Endodermal cell (in vitro differentiated cells): ENCODE measurements around the gene AP1G2. TPM values are rescaled to one million over a fixed set of nuclear protein-coding genes. Genes with fewer than 3 reads are reported as not detected.

Experiments used
- DNase-seq: peaks from one replicate; pipeline ENCODE4 v3.0.0-alpha.2; 2017
- H3K27ac ChIP-seq: 2 replicates; pipeline ENCODE4 v1.5.1; 2013; ENCODE audit warnings: mild to moderate bottlenecking, low read depth, low read length, moderate library complexity
- H3K27me3 ChIP-seq: 2 replicates; pipeline ENCODE4 v1.6.1; 2013; ENCODE audit warnings: mild to moderate bottlenecking, low read length, moderate library complexity; ENCODE audit not compliant: insufficient read depth, control insufficient read depth, poor library complexity, severe bottlenecking
- H3K36me3 ChIP-seq: 2 replicates; pipeline ENCODE4 v1.7.0; 2013; ENCODE audit warnings: mild to moderate bottlenecking, low read length, moderate library complexity; ENCODE audit not compliant: control insufficient read depth, insufficient read depth
- H3K4me1 ChIP-seq: one replicate; pipeline ENCODE4 v1.7.0; 2013; ENCODE audit warnings: low read length; ENCODE audit not compliant: control insufficient read depth, insufficient read depth
- H3K4me3 ChIP-seq: 2 replicates; pipeline ENCODE4 v1.5.1; 2013; ENCODE audit warnings: mild to moderate bottlenecking, low read length, moderate library complexity
- H3K9ac ChIP-seq: 2 replicates; pipeline ENCODE4 v1.6.1; 2013; ENCODE audit warnings: mild to moderate bottlenecking, low read length, moderate library complexity; ENCODE audit not compliant: poor library complexity, severe bottlenecking; ENCODE audit errors: extremely low read depth
- H3K9me3 ChIP-seq: 2 replicates; pipeline ENCODE4 v1.6.1; 2013; ENCODE audit warnings: mild to moderate bottlenecking, low read length, moderate library complexity; ENCODE audit not compliant: control insufficient read depth
- H3K27ac Mint-ChIP-seq: 2 replicates; pipeline ENCODE4 v1.8.0; 2020; ENCODE audit warnings: mixed read lengths
- H3K27me3 Mint-ChIP-seq: 2 replicates; pipeline ENCODE4 v1.8.0; 2021; ENCODE audit warnings: mild to moderate bottlenecking, mixed read lengths; ENCODE audit not compliant: insufficient read depth
- H3K36me3 Mint-ChIP-seq: 2 replicates; pipeline ENCODE4 v1.8.0; 2020; ENCODE audit warnings: low read depth, mixed read lengths
- H3K4me1 Mint-ChIP-seq: 2 replicates; pipeline ENCODE4 v1.8.0; 2020; ENCODE audit warnings: mixed read lengths
- H3K4me3 Mint-ChIP-seq: 2 replicates; pipeline ENCODE4 v1.8.0; 2020; ENCODE audit warnings: mild to moderate bottlenecking, moderate library complexity, mixed read lengths
- H3K9me3 Mint-ChIP-seq: 2 replicates; pipeline ENCODE4 v1.8.0; 2020; ENCODE audit warnings: mild to moderate bottlenecking, mixed read lengths
- whole genome bisulfite sequencing, 2 experiments: methylation state at CpG; one replicate each; pipeline versions ENCODE4 v1.1.5 to v1.1.7; 2013; ENCODE audit warnings: missing lambda C conversion rate in 2 of 2, mixed read lengths in 1 of 2; ENCODE audit not compliant: insufficient coverage in 1 of 2, insufficient read length in 1 of 2; 5-methylcytosine and 5-hydroxymethylcytosine counted together
- total RNA-seq, 2 donors: library from RNA; stranded (reverse); fragmentation: NEBNext Ultra II Directional in 1 of 2; extraction: Animal tissue kit (Norgen Biotek cat#: 25700) in 1 of 2; gene quantifications; 2 replicates in 1 of 2; 3 replicates in 1 of 2; pipeline ENCODE4 v1.2.1, GENCODE V29; 2021
- TF ChIP-seq, protein P1 (sequence below): fragments of 200-600 bp; sonication (generic); conservative IDR thresholded peaks from 2 replicates; pipeline ENCODE4 v1.5.0; 2021; ENCODE audit warnings: antibody characterized with exemption, mild to moderate bottlenecking

AP1G2 gene
- total RNA-seq, 2 donors from 2014 or later: 203 to 209 TPM

DNA sequence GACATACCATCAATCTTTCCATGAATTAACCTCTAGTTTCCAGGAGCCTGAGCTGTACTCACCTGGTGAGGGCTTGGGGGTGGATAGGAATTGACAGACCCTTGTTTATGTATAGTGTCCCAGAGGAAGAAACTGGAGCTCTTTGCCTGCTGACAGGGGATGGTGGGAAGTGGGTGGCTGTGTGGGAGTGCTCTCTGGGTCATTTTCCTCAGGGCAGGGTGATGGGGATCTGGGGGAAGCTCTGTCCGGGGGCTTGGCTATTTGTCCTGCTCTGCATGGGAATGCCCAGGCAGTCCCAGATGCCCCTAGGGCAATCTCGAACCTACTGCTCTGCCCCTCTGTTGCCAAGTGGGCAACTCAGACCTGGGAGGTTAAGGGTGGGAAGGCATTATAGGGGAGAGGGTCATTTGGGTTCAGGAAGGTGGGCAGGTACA, 46.8 kb upstream of the AP1G2 start:
- Mint-ChIP-seq H3K27me3 (no peaks in the 10 kb centered on the region), H3K27ac (no peak overlapping the region), H3K36me3 (no peaks in the 10 kb centered on the region), H3K9me3 (peaks cover 6% of the 10 kb centered on the region), H3K4me1 (peaks cover 27% of the 10 kb centered on the region), H3K4me3 (no peak overlapping the region)
- Histone ChIP-seq H3K9me3 (peaks cover 18% of the 10 kb centered on the region), H3K27me3 (no peaks in the 10 kb centered on the region), H3K27ac (no peak overlapping the region), H3K4me1 (peaks cover 13% of the 10 kb centered on the region), H3K36me3 (no peaks in the 10 kb centered on the region), H3K4me3 (no peak overlapping the region), H3K9ac (no peak overlapping the region)
- WGBS, 2 experiments: 81 to 100% methylated on average over 1 to 2 of the region's 2 CpGs
- no peak for DNase-seq
- TF ChIP-seq, protein P1, sequence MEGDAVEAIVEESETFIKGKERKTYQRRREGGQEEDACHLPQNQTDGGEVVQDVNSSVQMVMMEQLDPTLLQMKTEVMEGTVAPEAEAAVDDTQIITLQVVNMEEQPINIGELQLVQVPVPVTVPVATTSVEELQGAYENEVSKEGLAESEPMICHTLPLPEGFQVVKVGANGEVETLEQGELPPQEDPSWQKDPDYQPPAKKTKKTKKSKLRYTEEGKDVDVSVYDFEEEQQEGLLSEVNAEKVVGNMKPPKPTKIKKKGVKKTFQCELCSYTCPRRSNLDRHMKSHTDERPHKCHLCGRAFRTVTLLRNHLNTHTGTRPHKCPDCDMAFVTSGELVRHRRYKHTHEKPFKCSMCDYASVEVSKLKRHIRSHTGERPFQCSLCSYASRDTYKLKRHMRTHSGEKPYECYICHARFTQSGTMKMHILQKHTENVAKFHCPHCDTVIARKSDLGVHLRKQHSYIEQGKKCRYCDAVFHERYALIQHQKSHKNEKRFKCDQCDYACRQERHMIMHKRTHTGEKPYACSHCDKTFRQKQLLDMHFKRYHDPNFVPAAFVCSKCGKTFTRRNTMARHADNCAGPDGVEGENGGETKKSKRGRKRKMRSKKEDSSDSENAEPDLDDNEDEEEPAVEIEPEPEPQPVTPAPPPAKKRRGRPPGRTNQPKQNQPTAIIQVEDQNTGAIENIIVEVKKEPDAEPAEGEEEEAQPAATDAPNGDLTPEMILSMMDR: no peak

DNA sequence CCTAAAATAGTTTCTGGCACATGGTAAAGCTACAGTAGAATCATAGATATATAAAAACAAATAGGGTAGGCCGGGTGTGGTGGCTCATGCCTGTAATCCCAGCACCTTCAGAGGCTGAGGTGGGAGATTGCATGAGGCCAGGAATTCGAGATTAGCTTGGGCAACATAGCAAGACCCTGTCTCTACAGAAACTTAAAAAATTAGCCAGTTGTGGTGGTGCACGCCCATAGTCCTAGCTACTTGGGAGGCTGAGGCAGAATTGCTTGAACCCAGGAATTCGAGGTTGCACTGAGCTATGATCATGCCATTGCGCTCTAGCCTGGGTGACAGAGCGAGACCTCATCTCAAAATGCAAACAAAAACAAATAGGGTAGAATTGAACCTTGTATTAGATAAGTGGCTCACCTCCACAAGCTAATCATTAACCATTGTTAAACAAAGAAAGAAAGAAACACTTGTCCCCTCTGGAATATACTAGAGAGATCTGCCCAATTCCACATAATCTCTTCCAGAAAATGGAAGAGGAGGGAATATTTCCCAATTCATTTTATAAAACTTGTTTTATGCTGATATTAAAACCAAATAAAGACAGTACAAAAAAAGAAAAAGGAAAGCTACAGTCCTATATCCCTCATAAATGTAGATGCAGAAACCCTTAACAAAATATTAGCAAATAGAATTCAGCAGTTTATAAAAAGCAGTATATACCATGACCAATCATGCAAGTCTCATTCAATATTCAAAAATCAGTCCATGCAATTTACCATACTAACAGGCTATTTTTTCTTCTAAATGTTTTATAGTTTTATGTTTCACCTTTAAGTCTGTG, 45.9 kb upstream of the AP1G2 start:
- Mint-ChIP-seq H3K27ac (peak overlapping the region; percentile 0), H3K36me3 (no peaks in the 10 kb centered on the region), H3K27me3 (no peaks in the 10 kb centered on the region), H3K4me1 (peaks cover 27% of the 10 kb centered on the region), H3K4me3 (no peak overlapping the region), H3K9me3 (peaks cover 14% of the 10 kb centered on the region)
- Histone ChIP-seq H3K9me3 (peaks cover 10% of the 10 kb centered on the region), H3K9ac (no peak overlapping the region), H3K4me3 (peak overlapping the region; percentile 37), H3K27me3 (no peaks in the 10 kb centered on the region), H3K27ac (no peak overlapping the region), H3K4me1 (peaks cover 10% of the 10 kb centered on the region), H3K36me3 (no peaks in the 10 kb centered on the region)
- TF ChIP-seq, protein P1: no peak
- DNase-seq: no peak
- 75 to 85% methylated on average over 3 to 6 of the region's 6 CpGs for WGBS, 2 experiments

DNA sequence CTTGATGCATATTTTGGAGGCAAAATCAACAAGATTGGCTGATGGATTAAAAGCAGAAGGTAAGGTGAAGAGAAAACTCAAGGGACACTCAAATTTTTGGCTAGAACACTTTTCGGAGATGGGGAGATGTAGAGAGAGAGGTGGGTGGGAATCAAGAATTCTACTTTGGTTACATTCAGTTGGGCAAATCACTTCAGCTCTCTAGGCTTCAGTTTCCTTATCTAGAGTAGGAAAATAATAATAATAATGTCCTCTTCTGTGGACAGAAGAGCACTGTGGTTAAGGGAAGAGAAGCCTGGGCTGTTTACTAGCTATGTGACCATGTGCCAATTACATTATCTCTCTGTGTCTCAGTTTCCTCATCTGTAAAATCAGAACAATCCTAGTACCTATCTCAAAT, 45.2 kb upstream of the AP1G2 start:
- Histone ChIP-seq H3K4me1 (peaks cover 10% of the 10 kb centered on the region), H3K36me3 (no peaks in the 10 kb centered on the region), H3K9me3 (peaks cover 10% of the 10 kb centered on the region), H3K4me3 (no peak overlapping the region), H3K27me3 (no peaks in the 10 kb centered on the region), H3K27ac (no peak overlapping the region), H3K9ac (no peak overlapping the region)
- no peaks in the 10 kb centered on the region for H3K27me3 Mint-ChIP-seq
- peaks cover 16% of the 10 kb centered on the region for H3K9me3 Mint-ChIP-seq
- WGBS, 2 experiments: 100% methylated on average over 1 of the region's 1 CpG; no CpG with 5 or more reads in 1 of the 2 experiments
- TF ChIP-seq, protein P1: no peak
- H3K4me3 Mint-ChIP-seq: no peak overlapping the region
- no peaks in the 10 kb centered on the region for H3K36me3 Mint-ChIP-seq
- no peak for DNase-seq
- H3K4me1 Mint-ChIP-seq: peaks cover 27% of the 10 kb centered on the region
- H3K27ac Mint-ChIP-seq: no peak overlapping the region
